ENCODE data around the gene KRTAP4-11.

- TF ChIP-seq CTCF (IDR thresholded peaks at IDR 0.05) = no peak
- TF ChIP-seq POLR2AphosphoS5 (IDR thresholded peaks at IDR 0.05) = no peak
- no peak for TF ChIP-seq POLR2A (IDR thresholded peaks at IDR 0.05)
- no peak for TF ChIP-seq EP300 (IDR thresholded peaks at IDR 0.05)
These were observed 50.9 kb downstream of the KRTAP4-11 start for GRCh38 chr17:41067281-41067680.
